Endothelial cell of umbilical vein (primary cell): ENCODE measurements around the gene FABP2. TPM values are rescaled to one million over a fixed set of nuclear protein-coding genes. Genes with fewer than 3 reads are reported as not detected.

Source experiments
- BruUV-seq: library from RNA; stranded (reverse); fragments of 400-500 nt; replicated peaks from 2 replicates; lab custom pipeline; 2021; lab: Mats Ljungman, UMichigan
- CTCF ChIA-PET: fragments of 300-600, 350-600 bp; sonication (Branson Sonifier 250); formaldehyde crosslinking; loops from one replicate; lab custom pipeline; 2021; ENCODE audit warnings: antibody characterized with exemption, inconsistent platforms; lab: Charles Lee
- POLR2A ChIA-PET: fragments of 300-600, 350-600 bp; sonication (Branson Sonifier 250); formaldehyde crosslinking; loops from one replicate; lab custom pipeline; 2021; ENCODE audit warnings: antibody characterized with exemption, inconsistent platforms; lab: Charles Lee
- DNase-seq: peaks from one replicate; pipeline ENCODE4 v3.0.0-alpha.2; 2011; ENCODE audit warnings: low read depth, low spot score
- FAIRE-seq: peaks from 2 replicates; lab custom pipeline; 2011; peaks lifted over from hg19 to GRCh38; lab: Jason Lieb, UNC
- H2AFZ ChIP-seq: 2 replicates; pipeline ENCODE4 v1.6.0; 2012; ENCODE audit warnings: low read depth, low read length, control low read depth, inconsistent platforms
- H3K27ac ChIP-seq: 2 replicates; pipeline ENCODE4 v1.5.1; 2011; ENCODE audit warnings: low read depth, mild to moderate bottlenecking, control low read depth, low read length, moderate library complexity; ENCODE audit not compliant: insufficient read depth
- H3K27me3 ChIP-seq, 2 experiments: 2 replicates each; pipeline versions ENCODE4 v1.6.0 to v1.6.1; 2011; ENCODE audit warnings: low read length in 2 of 2, mixed read lengths in 1 of 2; ENCODE audit not compliant: control insufficient read depth in 2 of 2, insufficient read depth in 2 of 2
- H3K36me3 ChIP-seq, 2 experiments: 2 replicates in 1 of 2; 3 replicates in 1 of 2; pipeline ENCODE4 v1.5.1; 2011; ENCODE audit warnings: low read length in 2 of 2, mild to moderate bottlenecking in 1 of 2, moderate library complexity in 1 of 2; ENCODE audit not compliant: control insufficient read depth in 2 of 2, insufficient read depth in 2 of 2; ENCODE audit errors: extremely low read depth in 1 of 2
- H3K4me1 ChIP-seq: 3 replicates; pipeline ENCODE4 v1.5.1; 2011; ENCODE audit warnings: mild to moderate bottlenecking, low read length; ENCODE audit not compliant: control insufficient read depth, insufficient read depth; ENCODE audit errors: extremely low read depth
- H3K4me2 ChIP-seq: 2 replicates; pipeline ENCODE4 v1.6.1; 2011; ENCODE audit warnings: low read length, control low read depth, mixed read lengths; ENCODE audit not compliant: insufficient read depth
- H3K4me3 ChIP-seq, 3 experiments: fragments of 200-600 bp in 1 of 3; sonication (generic), shearing (Covaris generic) in 1 of 3; replicated peaks in 1 of 3; 2 replicates each; pipeline ENCODE4 v1.5.1; 2011 to 2016; ENCODE audit warnings: control low read depth in 3 of 3, low read length in 3 of 3, mild to moderate bottlenecking in 2 of 3, inconsistent platforms in 1 of 3, low read depth in 1 of 3, moderate library complexity in 1 of 3; ENCODE audit not compliant: insufficient read depth in 1 of 3
- H3K79me2 ChIP-seq: 2 replicates; pipeline ENCODE4 v1.6.0; 2012; ENCODE audit warnings: low read length, inconsistent platforms; ENCODE audit not compliant: control insufficient read depth, insufficient read depth
- H3K9ac ChIP-seq: replicated peaks from 2 replicates; pipeline ENCODE3; 2011; ENCODE audit warnings: low read length, control low read depth; ENCODE audit not compliant: insufficient read depth; ENCODE audit errors: extremely low read depth
- H3K9me1 ChIP-seq: replicated peaks from 3 replicates; pipeline ENCODE4 v1.6.0; 2011; ENCODE audit warnings: mild to moderate bottlenecking, low read length; ENCODE audit not compliant: control insufficient read depth, insufficient read depth; ENCODE audit errors: extremely low read depth
- H3K9me3 ChIP-seq: replicated peaks from 2 replicates; pipeline ENCODE4 v1.5.1; 2012; ENCODE audit warnings: low read length, inconsistent platforms; ENCODE audit not compliant: control insufficient read depth, insufficient read depth
- H4K20me1 ChIP-seq: replicated peaks from 2 replicates; pipeline ENCODE3; 2011; ENCODE audit warnings: mild to moderate bottlenecking, low read length; ENCODE audit not compliant: control insufficient read depth, insufficient read depth; ENCODE audit errors: extremely low read depth
- EZH2 ChIP-seq: IDR thresholded peaks from 2 replicates; pipeline ENCODE4 v1.6.1; 2012; ENCODE audit warnings: borderline replicate concordance, low read depth, mild to moderate bottlenecking, moderate library complexity, low read length, inconsistent platforms; ENCODE audit not compliant: severe bottlenecking
- FOS ChIP-seq: IDR thresholded peaks from 2 replicates; pipeline ENCODE4 v1.6.1; 2011; ENCODE audit warnings: mild to moderate bottlenecking, low read length, moderate library complexity, borderline replicate concordance; ENCODE audit not compliant: insufficient read depth
- GATA2 ChIP-seq: IDR thresholded peaks from 2 replicates; pipeline ENCODE4 v1.7.0; 2011; ENCODE audit warnings: low read depth, mild to moderate bottlenecking, moderate library complexity, mixed read lengths, low read length; ENCODE audit not compliant: insufficient read length, insufficient read depth
- JUN ChIP-seq: IDR thresholded peaks from 2 replicates; pipeline ENCODE4 v1.6.1; 2011; ENCODE audit warnings: borderline replicate concordance, low read depth; ENCODE audit not compliant: insufficient read length, insufficient read depth
- MYC ChIP-seq: IDR thresholded peaks from one replicate; pipeline ENCODE4 v1.6.1; 2011; ENCODE audit warnings: mild to moderate bottlenecking, low read depth, low read length
- POLR2A ChIP-seq: IDR thresholded peaks from 2 replicates; pipeline ENCODE4 v1.6.1; 2012; ENCODE audit warnings: low read depth, mild to moderate bottlenecking, control low read depth, low read length
- POLR2AphosphoS5 ChIP-seq: IDR thresholded peaks from 2 replicates; pipeline ENCODE4 v1.6.1; 2012; ENCODE audit warnings: low read depth, mild to moderate bottlenecking, control low read depth, low read length, moderate library complexity; ENCODE audit not compliant: insufficient read depth
- dilution Hi-C: fragments of 300-500 bp; cut with MboI; formaldehyde crosslinking; loops from one replicate; pipeline ENCODE4 v1.15.0; 2019; ENCODE audit warnings: low sequenced_read_pairs; ENCODE audit not compliant: extremely low pct_ligation_motif_present
- intact Hi-C: fragments of 100-400 bp; cut with micrococcal nuclease; formaldehyde crosslinking; loops from one replicate; pipeline ENCODE4 v1.10.0; 2022
- polyA plus RNA-seq, 4 experiments: library from polyadenylated mRNA; depleted of rRNA in 3 of 4; stranded (reverse) in 3 of 4; unstranded in 1 of 4; fragments of >200 nt; gene quantifications; 2 replicates each; pipeline versions ENCODE4 v1.2.1 to v1.2.3, GENCODE V29; 2011 to 2012; ENCODE audit warnings: missing spikeins in 1 of 4
- total RNA-seq: library from RNA; stranded (reverse); gene quantifications from 2 replicates; pipeline ENCODE4 v1.2.3, GENCODE V29; 2021
- TF ChIP-seq, protein P1 (sequence below): IDR thresholded peaks from 2 replicates; pipeline ENCODE4 v1.6.1; 2011; ENCODE audit not compliant: insufficient read depth, insufficient read length
- TF ChIP-seq, protein P2 (sequence below), 2 donors: IDR thresholded peaks; 1 replicate in 1 of 2; 2 replicates in 1 of 2; pipeline ENCODE4 v1.5.1; 2011; ENCODE audit warnings: low read length in 2 of 2, mild to moderate bottlenecking in 2 of 2, moderate library complexity in 2 of 2, control low read depth in 1 of 2, inconsistent platforms in 1 of 2, low read depth in 1 of 2; ENCODE audit not compliant: insufficient read depth in 1 of 2; ENCODE audit errors: extremely low read depth in 1 of 2

FABP2 gene
- total and polyA plus RNA-seq, 2 donors (not counting 3 experiments of a cell fraction or from before 2014, with no cell fraction given) = not detected

DNA sequence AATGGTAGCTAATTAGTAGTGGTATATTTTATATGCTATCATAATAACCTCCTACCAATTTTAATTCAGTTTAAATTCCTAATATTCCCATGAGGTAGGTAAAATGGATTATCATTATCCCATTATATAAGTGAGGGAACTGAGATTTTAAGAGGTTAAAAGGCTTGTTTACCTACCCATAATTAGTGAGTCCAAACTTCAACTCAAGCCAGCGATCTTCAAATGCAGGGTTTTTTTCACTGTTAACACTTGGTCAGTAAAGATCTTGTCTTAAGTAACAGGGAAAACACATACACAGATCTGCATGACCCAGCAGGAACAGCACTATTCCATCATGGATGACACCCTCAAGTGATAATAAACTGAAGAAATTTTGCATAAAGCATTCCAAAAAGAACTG is 31.3 kb downstream of the FABP2 start:
- no peaks in the 10 kb centered on the region for H4K20me1 ChIP-seq
- TF ChIP-seq, protein P1, sequence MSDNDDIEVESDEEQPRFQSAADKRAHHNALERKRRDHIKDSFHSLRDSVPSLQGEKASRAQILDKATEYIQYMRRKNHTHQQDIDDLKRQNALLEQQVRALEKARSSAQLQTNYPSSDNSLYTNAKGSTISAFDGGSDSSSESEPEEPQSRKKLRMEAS = no peak
- TF ChIP-seq EZH2 = no peak
- no peak for TF ChIP-seq MYC
- TF ChIP-seq, protein P2, sequence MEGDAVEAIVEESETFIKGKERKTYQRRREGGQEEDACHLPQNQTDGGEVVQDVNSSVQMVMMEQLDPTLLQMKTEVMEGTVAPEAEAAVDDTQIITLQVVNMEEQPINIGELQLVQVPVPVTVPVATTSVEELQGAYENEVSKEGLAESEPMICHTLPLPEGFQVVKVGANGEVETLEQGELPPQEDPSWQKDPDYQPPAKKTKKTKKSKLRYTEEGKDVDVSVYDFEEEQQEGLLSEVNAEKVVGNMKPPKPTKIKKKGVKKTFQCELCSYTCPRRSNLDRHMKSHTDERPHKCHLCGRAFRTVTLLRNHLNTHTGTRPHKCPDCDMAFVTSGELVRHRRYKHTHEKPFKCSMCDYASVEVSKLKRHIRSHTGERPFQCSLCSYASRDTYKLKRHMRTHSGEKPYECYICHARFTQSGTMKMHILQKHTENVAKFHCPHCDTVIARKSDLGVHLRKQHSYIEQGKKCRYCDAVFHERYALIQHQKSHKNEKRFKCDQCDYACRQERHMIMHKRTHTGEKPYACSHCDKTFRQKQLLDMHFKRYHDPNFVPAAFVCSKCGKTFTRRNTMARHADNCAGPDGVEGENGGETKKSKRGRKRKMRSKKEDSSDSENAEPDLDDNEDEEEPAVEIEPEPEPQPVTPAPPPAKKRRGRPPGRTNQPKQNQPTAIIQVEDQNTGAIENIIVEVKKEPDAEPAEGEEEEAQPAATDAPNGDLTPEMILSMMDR (IDR thresholded peaks at IDR 0.05; ENCODE audit: extremely low read depth in 1 of 2, insufficient read depth in 1 of 2, low read depth in 1 of 2, low read length in 2 of 2) = no peak
- no peak for TF ChIP-seq POLR2A
- TF ChIP-seq POLR2AphosphoS5 = no peak
- TF ChIP-seq GATA2 = no peak
- TF ChIP-seq JUN = no peak
- TF ChIP-seq FOS = no peak
- H3K9me3 ChIP-seq = no peaks in the 10 kb centered on the region
- FAIRE-seq (no peak), DNase-seq (no peak)
- peaks cover 6% of the 10 kb centered on the region for H3K4me1 ChIP-seq
- dilution Hi-C loops (no loop called here), intact Hi-C loops (no loop called here)
- peaks cover 5 to 9% of the 10 kb centered on the region in 2 experiments for H3K36me3 ChIP-seq
- H3K27ac ChIP-seq = no peak overlapping the region
- H3K4me2 ChIP-seq = no peak overlapping the region
- H3K27me3 ChIP-seq = no peaks in the 10 kb centered on the region
- no peak overlapping the region for H2AFZ ChIP-seq
- no peaks in the 10 kb centered on the region for H3K9me1 ChIP-seq
- peaks cover 2% of the 10 kb centered on the region for H3K79me2 ChIP-seq
- BruUV-seq = no TSS peak
- POLR2A ChIA-PET = no interaction called here
- no peak overlapping the region for H3K4me3 ChIP-seq
- CTCF ChIA-PET = interaction anchor here (1.2 to 1.7 kb wide), 4 partner anchors 77 to 249 kb away, joined by 3 to 6 read pairs (median 4); no protein-coding TSS in a partner anchor
- no peak overlapping the region for H3K9ac ChIP-seq
